GM04503 (cell line): ENCODE measurements around the gene EIF5AL1.
"Not testable (repeated sequence)": the region's sequence is repeated elsewhere in the genome, so short reads cannot be mapped to it uniquely, and the experiment has no call there.

Source experiments
- DNase-seq: peaks from one replicate; pipeline ENCODE4 v3.0.0-alpha.2; 2012; ENCODE audit warnings: low read depth

EIF5AL1 gene

GRCh38 chr10:79511891-79512583 lies at the start of gene EIF5AL1:
Gene EIF5AL1, plus strand, starts transcription at chr10:79512533. Its CDS starts 117 bp downstream, at chr10:79512650.
- not testable (repeated sequence) for DNase-seq

DNA sequence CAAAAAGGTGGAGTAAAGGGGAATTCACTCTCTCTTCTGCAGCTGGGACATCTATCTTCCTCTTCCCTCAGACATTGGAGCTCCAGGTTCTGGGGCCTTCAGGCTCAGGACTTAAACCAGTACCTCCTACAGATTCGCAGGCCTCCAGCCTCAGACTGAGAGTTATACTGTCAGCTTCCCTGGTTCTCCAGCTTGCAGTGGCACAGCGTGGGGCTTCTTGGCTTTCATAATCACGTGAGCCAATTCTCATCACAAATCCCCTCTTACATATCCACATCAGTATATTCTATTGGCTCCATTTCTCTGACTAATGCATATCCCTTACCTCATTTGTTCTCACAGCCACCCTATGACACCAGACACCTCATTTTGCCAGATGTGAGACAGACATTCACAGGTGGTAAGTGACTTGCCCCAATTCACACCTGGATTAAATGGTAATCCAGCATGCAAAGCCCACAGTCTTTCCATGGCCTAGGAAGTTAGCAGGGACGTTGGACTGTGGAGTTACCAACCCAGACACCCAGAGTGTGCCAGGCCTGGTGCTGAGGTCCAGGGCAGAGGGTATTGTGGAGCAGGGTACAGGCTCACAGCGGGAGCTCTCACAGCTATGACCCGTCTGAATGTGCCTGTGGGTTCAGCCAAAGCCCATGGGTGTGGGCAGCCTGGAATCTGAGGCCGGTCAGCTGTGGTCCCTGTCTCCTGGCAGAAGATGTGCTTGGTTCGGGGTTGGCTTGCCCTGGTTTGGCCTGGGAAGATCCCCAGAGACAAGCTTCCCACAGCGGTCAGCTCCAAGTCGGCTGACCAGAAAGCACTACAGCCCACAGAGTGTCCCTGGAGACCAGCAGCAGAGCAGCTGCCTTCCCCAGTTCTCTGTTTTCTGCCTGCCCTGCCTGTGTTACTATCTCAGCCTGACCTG lies 48.5 kb upstream of the EIF5AL1 start:
- DNase-seq: no peak

DNA sequence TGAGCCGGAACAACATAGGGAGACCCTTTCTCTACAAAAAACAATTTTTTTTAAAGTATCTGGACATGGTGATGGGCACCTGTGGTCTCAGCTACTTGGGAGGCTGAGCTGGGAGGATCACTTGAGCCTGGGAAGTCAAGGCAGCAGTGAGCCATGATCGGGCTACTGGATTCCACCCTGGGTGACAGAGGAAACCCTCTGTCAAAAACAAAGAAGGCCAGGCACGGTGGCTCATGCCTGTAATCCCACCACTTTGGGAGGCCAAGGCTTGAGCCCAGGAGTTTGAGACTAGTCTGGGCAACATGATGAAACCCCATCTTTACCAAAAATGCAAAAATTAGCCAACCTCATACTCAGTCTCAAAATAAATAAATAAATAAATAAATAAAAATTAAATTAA lies 47.0 kb upstream of the EIF5AL1 start:
- DNase-seq: no peak

GRCh38 chr10:79468015-79468560 lies 44.2 kb upstream of the EIF5AL1 start:
- DNase-seq: no peak

DNA sequence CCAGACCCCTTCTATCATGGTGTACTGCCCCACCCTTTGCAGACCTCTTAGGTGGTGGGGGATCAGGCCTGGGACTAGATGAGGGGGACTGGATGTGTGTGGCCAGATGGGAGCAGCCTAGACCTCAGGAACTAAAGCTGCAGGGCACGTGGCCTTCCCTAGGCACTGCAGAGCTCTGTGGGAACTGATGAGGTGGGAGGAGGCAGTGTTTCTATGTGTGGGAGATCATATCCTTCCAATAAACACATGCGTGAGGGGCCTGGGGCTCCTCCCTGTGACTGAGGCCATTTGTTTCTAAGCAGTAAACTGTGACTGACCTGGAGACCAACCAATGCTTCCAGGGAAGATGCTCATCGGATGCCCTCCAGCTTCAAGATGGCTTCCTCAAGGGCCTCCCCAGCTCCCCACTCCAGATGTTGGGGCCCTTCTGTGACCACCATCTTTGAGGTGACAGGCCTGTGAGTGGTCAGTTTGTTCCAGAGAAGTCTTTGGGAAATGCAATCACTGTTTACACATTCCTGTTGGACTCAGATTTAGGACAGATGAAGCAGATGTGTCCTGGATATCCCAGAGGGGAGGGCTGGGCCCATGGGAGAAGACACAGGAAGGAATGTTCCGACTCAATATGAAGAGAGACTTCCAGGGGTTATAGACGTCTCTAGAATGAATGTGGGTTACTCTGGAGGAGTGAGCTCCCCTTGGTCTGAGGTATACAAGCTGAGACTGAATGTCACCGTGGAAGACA lies 43.3 kb upstream of the EIF5AL1 start:
- no peak for DNase-seq

- no peak for DNase-seq
Observed at GRCh38 chr10:79470096-79470495, 42.2 kb upstream of the EIF5AL1 start.

- no peak for DNase-seq
Observed at GRCh38 chr10:79471776-79472175, 40.6 kb upstream of the EIF5AL1 start.

DNA sequence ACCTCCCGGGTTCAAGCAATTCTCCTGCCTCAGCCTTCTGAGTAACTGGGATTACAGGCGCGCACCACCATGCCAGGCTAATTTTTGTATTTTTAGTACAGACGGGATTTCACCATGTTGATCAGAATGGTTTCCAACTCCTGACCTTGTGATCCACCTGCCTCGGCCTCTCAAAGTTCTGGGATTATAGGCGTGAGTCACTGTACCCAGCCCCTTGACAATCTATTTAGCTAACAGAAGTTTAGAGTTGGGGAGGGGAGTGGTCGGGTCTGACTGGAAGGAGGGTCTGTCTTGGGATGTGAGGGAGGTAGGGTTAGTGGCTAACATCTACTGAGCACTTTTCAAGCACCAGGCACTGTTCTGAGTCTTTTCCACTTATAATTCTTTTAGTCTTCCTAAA lies 39.9 kb upstream of the EIF5AL1 start:
- no peak for DNase-seq

DNA sequence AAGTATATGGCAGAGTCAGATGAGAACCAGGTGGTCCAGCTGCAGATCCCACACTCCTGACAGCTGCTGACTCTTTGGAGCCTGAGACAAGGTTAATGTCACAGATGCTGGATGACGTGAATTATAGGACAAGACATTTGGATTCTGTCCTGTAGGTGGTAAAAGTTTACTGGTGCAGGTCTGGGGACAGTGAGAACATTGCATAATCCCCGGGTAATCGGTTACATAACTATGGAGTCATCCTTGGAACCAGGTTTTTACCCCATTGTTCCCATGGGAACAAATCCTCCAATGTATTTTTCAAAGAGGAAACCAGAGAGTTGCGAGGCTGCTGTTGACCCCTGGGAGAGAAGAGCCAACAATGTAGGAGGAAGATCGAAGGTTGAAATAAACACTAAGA lies 39.4 kb upstream of the EIF5AL1 start:
- DNase-seq: peak; percentile 39

GRCh38 chr10:79473496-79474095 lies 38.7 kb upstream of the EIF5AL1 start:
- no peak for DNase-seq

DNA sequence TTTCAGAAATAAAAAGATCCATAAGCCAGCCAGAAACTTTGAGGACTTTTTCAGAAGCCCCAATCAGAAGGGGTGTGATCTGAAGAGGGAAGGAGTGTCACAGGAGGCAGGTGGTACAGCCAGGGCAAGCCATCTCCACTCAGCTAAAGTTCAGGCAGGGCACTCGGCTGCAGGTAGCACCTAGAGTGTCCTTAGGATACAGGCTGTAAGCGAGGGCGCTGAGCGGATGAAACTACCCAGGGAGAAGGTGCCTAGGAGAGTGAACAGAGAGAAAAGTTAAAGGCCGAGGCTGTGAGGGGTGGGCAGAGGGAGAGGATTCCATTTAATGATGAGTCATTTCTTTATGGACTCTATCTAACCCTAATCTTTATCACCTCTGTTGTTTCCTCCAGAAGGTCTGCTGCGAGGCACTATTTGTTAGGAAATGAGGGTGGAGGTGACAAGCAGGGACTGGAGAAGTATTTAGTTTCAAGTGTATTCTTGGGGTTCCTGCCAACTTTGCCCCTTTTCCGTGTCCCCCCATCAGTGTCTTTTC lies 37.1 kb upstream of the EIF5AL1 start:
- DNase-seq: no peak

DNA sequence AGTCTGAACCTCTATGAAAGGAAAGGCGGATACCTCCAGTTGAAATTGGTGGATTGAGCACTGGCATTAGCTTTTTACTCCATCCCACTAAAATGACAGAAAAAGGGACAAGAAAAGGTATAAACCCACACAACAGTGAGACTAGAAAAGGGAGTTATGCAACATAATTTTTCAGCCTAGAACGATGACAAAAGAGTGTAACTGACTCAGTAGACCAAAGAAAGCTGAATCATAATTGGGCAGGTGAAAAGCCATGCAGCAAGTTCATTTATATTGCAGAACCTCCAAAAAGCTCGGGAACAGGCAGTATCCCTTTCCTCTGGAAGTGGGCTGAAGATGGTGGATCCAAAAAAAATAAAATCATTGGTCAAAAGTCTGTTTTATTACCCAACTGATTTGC lies 36.5 kb upstream of the EIF5AL1 start:
- no peak for DNase-seq

GRCh38 chr10:79476645-79477044 lies 35.7 kb upstream of the EIF5AL1 start:
- DNase-seq: no peak

DNA sequence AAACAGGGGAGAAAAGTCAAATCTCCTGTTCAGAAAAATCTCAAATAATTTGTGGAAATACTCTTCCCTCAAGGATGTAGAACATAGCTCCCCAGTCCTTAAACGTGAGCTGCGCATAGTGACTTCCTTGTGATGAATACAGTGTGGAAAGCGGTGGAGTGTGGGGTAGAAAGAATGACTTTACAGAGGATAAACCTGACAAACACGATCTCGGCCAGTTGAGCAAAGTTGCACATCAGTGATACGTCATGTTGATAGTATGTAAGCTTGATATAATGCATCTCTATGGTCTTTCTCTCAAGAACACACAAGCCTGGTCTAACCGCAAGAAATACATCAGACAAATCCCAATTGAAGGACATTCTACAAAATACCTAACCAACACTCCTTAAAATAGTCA lies 34.9 kb upstream of the EIF5AL1 start:
- no peak for DNase-seq

DNA sequence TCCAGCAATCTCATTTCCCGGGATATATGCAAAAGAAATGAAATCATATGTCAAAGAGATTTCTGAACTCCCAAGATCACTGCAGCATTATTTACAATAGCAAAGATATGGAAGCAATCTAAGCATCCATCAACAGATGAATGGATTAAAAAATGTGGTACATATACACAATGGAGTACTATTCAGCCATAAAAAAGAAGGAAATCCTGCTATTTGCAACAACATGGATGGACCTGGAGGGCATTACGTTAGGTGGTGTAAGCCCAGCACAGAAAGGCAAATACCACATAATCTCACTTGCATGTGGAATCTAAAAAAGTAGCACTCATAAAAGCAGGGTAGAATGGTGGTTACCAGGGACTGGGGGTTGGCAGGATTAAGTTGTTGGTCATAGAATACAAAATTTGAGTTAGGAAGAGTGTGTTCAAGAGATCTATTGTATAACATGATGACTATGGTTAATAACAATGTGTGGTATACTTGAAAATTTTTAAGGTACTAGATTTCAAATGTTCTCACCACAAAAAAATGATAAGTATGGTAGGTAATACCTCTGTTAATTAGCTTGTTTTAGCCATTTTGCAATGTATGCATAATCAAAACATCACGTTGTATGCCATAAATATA lies 32.9 kb upstream of the EIF5AL1 start:
- no peak for DNase-seq

- no peak for DNase-seq
Observed at GRCh38 chr10:79482304-79482703, 30.0 kb upstream of the EIF5AL1 start.

DNA sequence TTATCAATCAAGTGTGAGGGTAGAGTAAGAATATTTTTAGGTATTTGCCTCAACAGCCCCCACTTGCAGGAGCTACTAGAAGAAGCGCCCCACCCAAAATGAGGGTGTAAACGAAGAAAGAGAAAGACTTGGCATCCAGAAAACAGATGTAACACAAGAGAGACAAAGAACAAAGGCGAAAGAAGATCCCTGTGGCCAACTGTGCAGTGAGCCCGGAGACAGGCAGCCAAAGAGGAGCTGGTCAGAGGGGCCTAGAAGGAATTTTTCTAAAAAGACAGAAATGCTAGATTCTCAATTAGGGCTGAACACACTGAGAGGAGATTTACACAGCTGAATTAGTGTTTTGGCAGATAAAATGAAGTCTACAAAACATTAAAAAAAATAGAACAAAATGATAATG lies 29.6 kb upstream of the EIF5AL1 start:
- no peak for DNase-seq

GRCh38 chr10:79483299-79483698 lies 29.0 kb upstream of the EIF5AL1 start:
- DNase-seq: no peak

DNA sequence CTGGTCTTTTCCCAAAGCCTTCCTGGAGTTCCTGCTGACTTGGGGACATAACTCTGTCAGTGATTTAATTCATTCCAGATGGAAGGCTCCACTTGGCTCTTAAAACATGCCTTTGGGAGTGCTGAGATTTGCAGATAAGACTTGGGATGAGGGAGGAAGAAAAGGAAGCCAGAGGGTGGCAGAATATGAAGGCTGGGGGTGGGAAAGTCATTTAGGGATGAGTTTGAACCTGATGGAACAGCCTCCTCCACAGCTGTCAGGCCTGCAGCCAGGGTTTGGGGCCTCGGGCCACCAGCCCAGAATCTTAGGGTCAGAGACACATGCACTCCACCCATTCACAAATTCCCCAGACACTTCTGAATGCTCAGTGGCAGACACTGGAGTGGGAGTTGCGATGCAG lies 28.4 kb upstream of the EIF5AL1 start:
- peak; percentile 81 for DNase-seq

DNA sequence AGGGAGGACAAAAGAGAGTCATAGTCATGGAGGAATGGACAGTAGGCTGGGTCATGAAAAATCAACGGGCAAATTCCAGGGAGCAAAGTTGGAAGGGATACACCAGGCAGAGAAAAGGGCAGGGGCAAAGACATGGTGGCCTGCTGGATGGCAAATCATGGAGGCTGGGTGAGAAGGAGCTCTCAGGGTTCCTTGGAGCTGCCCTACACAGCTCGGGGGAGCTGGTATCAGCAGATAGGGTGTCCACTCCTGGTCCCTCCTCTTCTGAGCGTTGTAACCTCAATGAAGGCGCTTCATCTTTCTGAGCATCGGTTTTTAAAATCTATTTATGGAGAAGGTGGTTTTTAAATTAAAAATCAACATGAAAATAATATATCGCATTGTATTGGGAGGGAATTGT lies 27.9 kb upstream of the EIF5AL1 start:
- no peak for DNase-seq
